WTC11 (cell line): ENCODE results near the gene USP17L11. TPM values are rescaled to one million over a fixed set of nuclear protein-coding genes. Genes with fewer than 3 reads are reported as not detected.
"Not testable (repeated sequence)": the region's sequence is repeated elsewhere in the genome, so short reads cannot be mapped to it uniquely, and the experiment has no call there.

Source experiments
- ATAC-seq: fragments of 200-7000 bp; cut with Tn5 transposase; 2 replicates; pipeline ENCODE4 v1.10.0; 2021; ENCODE audit warnings: mild to moderate bottlenecking, moderate library complexity
- Bru-seq: library from RNA; stranded (reverse); fragments of 400-500 nt; gene quantifications from one replicate; lab custom pipeline; 2021; lab: Mats Ljungman, UMichigan
- CTCF ChIA-PET: fragments of 300-600 bp; sonication (Branson Sonifier 250); formaldehyde crosslinking; loops from one replicate; lab custom pipeline; 2021; ENCODE audit warnings: antibody characterized with exemption; lab: Charles Lee
- POLR2A ChIA-PET: fragments of 350-600 bp; sonication (Branson Sonifier 250); formaldehyde crosslinking; loops from one replicate; lab custom pipeline; 2021; ENCODE audit warnings: antibody characterized with exemption; lab: Charles Lee
- DNase-seq: peaks from one replicate; pipeline ENCODE4 v3.0.0; 2021; ENCODE audit warnings: low spot score
- H3K27ac Mint-ChIP-seq: 2 replicates; pipeline ENCODE4 v1.8.0; 2021; ENCODE audit warnings: mixed read lengths
- H3K27me3 Mint-ChIP-seq: 2 replicates; pipeline ENCODE4 v1.8.0; 2021; ENCODE audit warnings: low read depth, mild to moderate bottlenecking, moderate library complexity, mixed read lengths
- H3K36me3 Mint-ChIP-seq: 2 replicates; pipeline ENCODE4 v1.8.0; 2021; ENCODE audit warnings: mixed read lengths
- H3K4me1 Mint-ChIP-seq: 2 replicates; pipeline ENCODE4 v1.8.0; 2022; ENCODE audit warnings: mixed read lengths
- H3K4me3 Mint-ChIP-seq: 2 replicates; pipeline ENCODE4 v1.8.0; 2021; ENCODE audit warnings: mild to moderate bottlenecking, moderate library complexity, mixed read lengths
- H3K9me3 Mint-ChIP-seq: 2 replicates; pipeline ENCODE4 v1.8.0; 2021; ENCODE audit warnings: mixed read lengths
- long read RNA-seq, 3 experiments: library from RNA in 1 of 3; library from capped mRNA in 1 of 3; library from polyadenylated mRNA in 1 of 3; unstranded in 2 of 3; stranded (forward) in 1 of 3; transcript quantifications; one replicate each; pipeline ENCODE4 v2.0.0, GENCODE V29; 2021
- total RNA-seq: library from RNA; stranded (reverse); gene quantifications from 3 replicates; pipeline ENCODE4 v1.2.3, GENCODE V29; 2021

The USP17L11 gene
- total RNA-seq = not detected in 3 replicates
- not detected for Bru-seq, nascent RNA
- long read RNA-seq, experiment 1 = 0 reads
- long read RNA-seq, experiment 2 = 0 reads
- long read RNA-seq, experiment 3 = 0 reads

DNA sequence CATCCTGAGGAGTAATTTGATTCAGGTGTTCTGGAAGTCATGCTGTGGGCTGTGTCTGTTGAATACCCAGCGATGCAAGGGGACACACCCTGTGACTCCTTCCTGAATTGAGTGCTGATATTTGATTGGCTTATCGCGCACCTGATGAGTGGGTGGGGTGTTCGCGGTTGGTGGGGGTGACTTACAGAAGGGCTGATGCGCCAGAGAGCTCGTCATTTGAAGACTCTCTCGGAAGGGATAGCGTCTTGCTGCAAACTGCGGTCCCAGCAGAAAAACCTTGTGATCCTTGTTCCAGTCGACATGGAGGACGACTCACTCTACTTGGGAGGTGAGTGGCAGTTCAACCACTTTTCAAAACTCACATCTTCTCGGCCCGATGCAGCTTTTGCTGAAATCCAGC lies at the start of gene USP17L11:
USP17L11 (plus strand) TSS at position 301 of the 400 bp plus-strand sequence; CDS start at position 301, 0 bp downstream.
- H3K36me3 Mint-ChIP-seq, H3K27me3 Mint-ChIP-seq, ATAC-seq, H3K9me3 Mint-ChIP-seq, DNase-seq, H3K4me1 Mint-ChIP-seq, H3K4me3 Mint-ChIP-seq, H3K27ac Mint-ChIP-seq, POLR2A ChIA-PET, CTCF ChIA-PET: not testable (repeated sequence)

DNA sequence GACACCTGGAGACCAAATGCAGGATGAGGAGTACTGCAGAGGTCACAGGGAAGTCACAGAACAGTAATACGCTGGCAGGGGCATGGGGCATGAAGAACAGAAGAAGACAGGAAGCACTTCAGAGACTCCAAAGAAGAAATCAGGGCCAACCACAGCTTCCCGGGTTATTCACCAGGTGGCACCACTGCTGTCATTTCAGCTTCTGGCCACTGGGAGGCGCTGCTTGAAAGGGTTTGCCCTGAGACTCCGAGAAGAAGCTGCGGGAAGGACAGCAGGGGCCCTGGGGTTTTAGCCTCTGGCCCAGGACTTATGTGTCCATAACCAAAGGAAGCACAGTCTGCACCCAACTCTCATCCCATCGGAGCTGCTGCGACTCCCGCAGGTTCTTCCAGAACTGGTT lies 49.2 kb upstream of the USP17L11 start:
- H3K36me3 Mint-ChIP-seq, H3K9me3 Mint-ChIP-seq, CTCF ChIA-PET, H3K27me3 Mint-ChIP-seq, ATAC-seq, POLR2A ChIA-PET, H3K27ac Mint-ChIP-seq, H3K4me3 Mint-ChIP-seq, H3K4me1 Mint-ChIP-seq, DNase-seq: not testable (repeated sequence)

GRCh38 chr4:9169791-9170459 lies 45.3 kb upstream of the USP17L11 start, which contains the start of gene FAM90A26:
FAM90A26 (plus strand) TSS chr4:9170409; CDS start chr4:9173173, 2,764 bp downstream.
- H3K27ac Mint-ChIP-seq, H3K9me3 Mint-ChIP-seq, H3K36me3 Mint-ChIP-seq, H3K4me3 Mint-ChIP-seq, POLR2A ChIA-PET, H3K27me3 Mint-ChIP-seq, DNase-seq, ATAC-seq, H3K4me1 Mint-ChIP-seq, CTCF ChIA-PET: not testable (repeated sequence)

DNA sequence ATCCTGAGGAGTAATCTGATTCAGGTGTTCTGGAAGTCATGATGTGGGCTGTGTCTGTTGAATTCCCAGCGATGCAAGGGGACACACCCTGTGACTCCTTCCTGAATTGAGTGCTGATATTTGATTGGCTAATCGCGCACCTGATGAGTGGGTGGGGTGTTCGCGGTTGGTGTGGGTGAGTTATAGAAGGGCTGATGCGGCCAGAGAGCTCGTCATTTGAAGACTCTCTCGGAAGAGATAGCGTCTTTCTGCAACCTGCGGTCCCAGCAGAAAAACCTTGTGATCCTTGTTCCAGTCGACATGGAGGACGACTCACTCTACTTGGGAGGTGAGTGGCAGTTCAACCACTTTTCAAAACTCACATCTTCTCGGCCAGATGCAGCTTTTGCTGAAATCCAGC lies 4.8 kb upstream of the USP17L11 start, which contains the start of gene USP17L10:
USP17L10 (plus strand) TSS at position 301 of the 400 bp plus-strand sequence; CDS start at position 301, 0 bp downstream.
- POLR2A ChIA-PET, DNase-seq, ATAC-seq, H3K27ac Mint-ChIP-seq, CTCF ChIA-PET, H3K36me3 Mint-ChIP-seq, H3K27me3 Mint-ChIP-seq, H3K4me1 Mint-ChIP-seq, H3K4me3 Mint-ChIP-seq, H3K9me3 Mint-ChIP-seq: not testable (repeated sequence)

GRCh38 chr4:9214701-9215100 lies 504 bp upstream of the USP17L11 start:
- H3K27me3 Mint-ChIP-seq, H3K4me3 Mint-ChIP-seq, POLR2A ChIA-PET: not testable (repeated sequence)

DNA sequence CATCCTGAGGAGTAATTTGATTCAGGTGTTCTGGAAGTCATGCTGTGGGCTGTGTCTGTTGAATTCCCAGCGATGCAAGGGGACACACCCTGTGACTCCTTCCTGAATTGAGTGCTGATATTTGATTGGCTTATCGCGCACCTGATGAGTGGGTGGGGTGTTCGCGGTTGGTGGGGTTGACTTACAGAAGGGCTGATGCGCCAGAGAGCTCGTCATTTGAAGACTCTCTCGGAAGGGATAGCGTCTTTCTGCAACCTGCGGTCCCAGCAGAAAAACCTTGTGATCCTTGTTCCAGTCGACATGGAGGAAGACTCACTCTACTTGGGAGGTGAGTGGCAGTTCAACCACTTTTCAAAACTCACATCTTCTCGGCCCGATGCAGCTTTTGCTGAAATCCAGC lies 4.6 kb downstream of the USP17L11 start, which contains the start of gene USP17L12:
USP17L12 (plus strand) TSS at position 301 of the 400 bp plus-strand sequence; CDS start at position 301, 0 bp downstream.
- H3K27me3 Mint-ChIP-seq, ATAC-seq, H3K4me3 Mint-ChIP-seq, H3K9me3 Mint-ChIP-seq, H3K36me3 Mint-ChIP-seq, H3K4me1 Mint-ChIP-seq, H3K27ac Mint-ChIP-seq, CTCF ChIA-PET, DNase-seq, POLR2A ChIA-PET: not testable (repeated sequence)

More at GRCh38 chr4:9214701-9215100, 504 bp upstream of the USP17L11 start:
- CTCF ChIA-PET, DNase-seq, ATAC-seq, H3K9me3 Mint-ChIP-seq, H3K36me3 Mint-ChIP-seq, H3K27ac Mint-ChIP-seq, H3K4me1 Mint-ChIP-seq: not testable (repeated sequence)

DNA sequence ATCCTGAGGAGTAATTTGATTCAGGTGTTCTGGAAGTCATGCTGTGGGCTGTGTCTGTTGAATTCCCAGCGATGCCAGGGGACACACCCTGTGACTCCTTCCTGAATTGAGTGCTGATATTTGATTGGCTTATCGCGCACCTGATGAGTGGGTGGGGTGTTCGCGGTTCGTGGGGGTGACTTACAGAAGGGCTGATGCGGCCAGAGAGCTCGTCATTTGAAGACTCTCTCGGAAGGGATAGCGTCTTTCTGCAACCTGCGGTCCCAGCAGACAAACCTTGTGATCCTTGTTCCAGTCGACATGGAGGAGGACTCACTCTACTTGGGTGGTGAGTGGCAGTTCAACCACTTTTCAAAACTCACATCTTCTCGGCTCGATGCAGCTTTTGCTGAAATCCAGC lies 9.4 kb downstream of the USP17L11 start, which contains the start of gene USP17L13:
USP17L13 (plus strand) TSS at position 301 of the 400 bp plus-strand sequence; CDS start at position 301, 0 bp downstream.
- H3K27ac Mint-ChIP-seq, CTCF ChIA-PET: not testable (repeated sequence)

DNA sequence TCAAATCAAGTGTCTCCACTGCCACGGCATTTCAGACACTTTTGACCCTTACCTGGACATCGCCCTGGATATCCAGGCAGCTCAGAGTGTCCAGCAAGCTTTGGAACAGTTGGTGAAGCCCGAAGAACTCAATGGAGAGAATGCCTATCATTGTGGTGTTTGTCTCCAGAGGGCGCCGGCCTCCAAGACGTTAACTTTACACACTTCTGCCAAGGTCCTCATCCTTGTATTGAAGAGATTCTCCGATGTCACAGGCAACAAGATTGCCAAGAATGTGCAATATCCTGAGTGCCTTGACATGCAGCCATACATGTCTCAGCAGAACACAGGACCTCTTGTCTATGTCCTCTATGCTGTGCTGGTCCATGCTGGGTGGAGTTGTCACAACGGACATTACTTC lies 15.0 kb downstream of the USP17L11 start:
- H3K36me3 Mint-ChIP-seq, H3K4me1 Mint-ChIP-seq, POLR2A ChIA-PET, H3K27me3 Mint-ChIP-seq, DNase-seq, H3K27ac Mint-ChIP-seq, H3K9me3 Mint-ChIP-seq, H3K4me3 Mint-ChIP-seq, CTCF ChIA-PET, ATAC-seq: not testable (repeated sequence)

More for the DNA sequence above, 9.4 kb downstream of the USP17L11 start, which contains the start of gene USP17L13:
- H3K4me3 Mint-ChIP-seq, H3K27me3 Mint-ChIP-seq, H3K36me3 Mint-ChIP-seq, POLR2A ChIA-PET, ATAC-seq, H3K4me1 Mint-ChIP-seq, DNase-seq, H3K9me3 Mint-ChIP-seq: not testable (repeated sequence)

- H3K9me3 Mint-ChIP-seq, H3K27me3 Mint-ChIP-seq, H3K4me1 Mint-ChIP-seq, H3K4me3 Mint-ChIP-seq, H3K27ac Mint-ChIP-seq, H3K36me3 Mint-ChIP-seq, ATAC-seq, CTCF ChIA-PET, POLR2A ChIA-PET, DNase-seq: not testable (repeated sequence)
Observed at GRCh38 chr4:9234085-9234484, 18.9 kb downstream of the USP17L11 start, which contains the start of gene USP17L15. USP17L15 (plus strand) TSS chr4:9234385; CDS start chr4:9234385, 0 bp downstream.

- H3K27me3 Mint-ChIP-seq, ATAC-seq, CTCF ChIA-PET, H3K4me1 Mint-ChIP-seq, H3K27ac Mint-ChIP-seq, H3K4me3 Mint-ChIP-seq, H3K36me3 Mint-ChIP-seq, DNase-seq, H3K9me3 Mint-ChIP-seq, POLR2A ChIA-PET: not testable (repeated sequence)
Observed at GRCh38 chr4:9238461-9238860, 23.3 kb downstream of the USP17L11 start.

- ATAC-seq, CTCF ChIA-PET, H3K27me3 Mint-ChIP-seq, H3K27ac Mint-ChIP-seq, H3K36me3 Mint-ChIP-seq, DNase-seq, H3K4me3 Mint-ChIP-seq, H3K4me1 Mint-ChIP-seq, POLR2A ChIA-PET, H3K9me3 Mint-ChIP-seq: not testable (repeated sequence)
Observed at GRCh38 chr4:9243579-9243978, 28.4 kb downstream of the USP17L11 start, which contains the start of gene USP17L17. USP17L17 (plus strand) TSS chr4:9243879; CDS start chr4:9243879, 0 bp downstream.

- H3K27me3 Mint-ChIP-seq, POLR2A ChIA-PET, H3K4me3 Mint-ChIP-seq, H3K9me3 Mint-ChIP-seq, H3K27ac Mint-ChIP-seq, CTCF ChIA-PET, H3K4me1 Mint-ChIP-seq, H3K36me3 Mint-ChIP-seq, ATAC-seq: not testable (repeated sequence)
- peak; percentile 5 for DNase-seq
Observed at GRCh38 chr4:9247953-9248680, 32.9 kb downstream of the USP17L11 start, which contains the start of gene USP17L18. USP17L18 (plus strand) TSS chr4:9248630; CDS start chr4:9248630, 0 bp downstream.
